CD14-positive monocyte (primary cell): Measurements from ENCODE around the gene DTNB. TPM values are rescaled to one million over a fixed set of nuclear protein-coding genes. Genes with fewer than 3 reads are reported as not detected.

ENCODE experiments used
- DNase-seq, 3 donors: peaks; one replicate each; pipeline ENCODE4 v3.0.0-alpha.2; 2011 to 2022
- H2AFZ ChIP-seq: 2 replicates; pipeline ENCODE4 v1.6.0; 2012; ENCODE audit warnings: mild to moderate bottlenecking, low read depth, low read length, inconsistent platforms; ENCODE audit not compliant: insufficient read depth, poor library complexity, severe bottlenecking
- H3K27ac ChIP-seq, 2 donors: 1 replicate in 1 of 2; 2 replicates in 1 of 2; pipeline ENCODE4 v1.5.1; 2012 to 2013; ENCODE audit warnings: low read length in 2 of 2, control low read depth in 1 of 2, inconsistent platforms in 1 of 2, low read depth in 1 of 2, mild to moderate bottlenecking in 1 of 2
- H3K27me3 ChIP-seq, 2 donors: one replicate each; pipeline versions ENCODE4 v1.6.0 to v1.6.1; 2011 to 2013; ENCODE audit warnings: low read length in 2 of 2; ENCODE audit not compliant: control insufficient read depth in 2 of 2, insufficient read depth in 2 of 2
- H3K36me3 ChIP-seq, 2 donors: replicated peaks in 1 of 2; 1 replicate in 1 of 2; 2 replicates in 1 of 2; pipeline versions ENCODE4 v1.5.1 to v1.6.1; 2012 to 2013; ENCODE audit warnings: low read length in 2 of 2, control low read depth in 1 of 2, inconsistent platforms in 1 of 2, mild to moderate bottlenecking in 1 of 2; ENCODE audit not compliant: insufficient read depth in 2 of 2, control insufficient read depth in 1 of 2
- H3K4me1 ChIP-seq, 2 donors: 1 replicate in 1 of 2; 2 replicates in 1 of 2; pipeline versions ENCODE4 v1.5.1 to v1.6.1; 2012 to 2013; ENCODE audit warnings: low read length in 2 of 2, control low read depth in 1 of 2, inconsistent platforms in 1 of 2, mild to moderate bottlenecking in 1 of 2, moderate library complexity in 1 of 2; ENCODE audit not compliant: insufficient read depth in 2 of 2, control insufficient read depth in 1 of 2
- H3K4me2 ChIP-seq: replicated peaks from 2 replicates; pipeline ENCODE3; 2012; ENCODE audit warnings: low read length, moderate library complexity, mild to moderate bottlenecking; ENCODE audit not compliant: poor library complexity, severe bottlenecking; ENCODE audit errors: extremely low read depth
- H3K4me3 ChIP-seq, 3 experiments: fragments of 200-600 bp in 1 of 3; sonication (generic) in 1 of 3; replicated peaks in 1 of 3; 1 replicate in 2 of 3; 2 replicates in 1 of 3; pipeline ENCODE4 v1.5.1; 2011 to 2013; ENCODE audit warnings: low read length in 3 of 3, mild to moderate bottlenecking in 3 of 3, control low read depth in 2 of 3, low read depth in 2 of 3, inconsistent platforms in 1 of 3, moderate library complexity in 1 of 3
- H3K79me2 ChIP-seq: 2 replicates; pipeline ENCODE4 v1.6.0; 2012; ENCODE audit warnings: mild to moderate bottlenecking, control low read depth, inconsistent platforms, low read length, moderate library complexity; ENCODE audit not compliant: insufficient read depth
- H3K9ac ChIP-seq: 2 replicates; pipeline ENCODE4 v1.6.0; 2017; ENCODE audit warnings: low read length, mild to moderate bottlenecking; ENCODE audit not compliant: insufficient read depth, poor library complexity, severe bottlenecking
- H3K9me3 ChIP-seq, 2 donors: replicated peaks in 1 of 2; 1 replicate in 1 of 2; 2 replicates in 1 of 2; pipeline versions ENCODE4 v1.5.1 to v1.6.1; 2012 to 2013; ENCODE audit warnings: low read length in 2 of 2, control low read depth in 1 of 2; ENCODE audit not compliant: control insufficient read depth in 1 of 2, insufficient read depth in 1 of 2
- H4K20me1 ChIP-seq: 2 replicates; pipeline ENCODE4 v1.6.0; 2012; ENCODE audit warnings: mild to moderate bottlenecking, low read length, control low read depth, moderate library complexity; ENCODE audit not compliant: insufficient read depth
- H3K27ac Mint-ChIP-seq, 7 donors: one replicate each; pipeline ENCODE4 v1.8.0; 2020; ENCODE audit warnings: mild to moderate bottlenecking in 7 of 7, mixed read lengths in 7 of 7, moderate library complexity in 6 of 7, inconsistent platforms in 2 of 7
- H3K27me3 Mint-ChIP-seq, 3 donors: one replicate each; pipeline ENCODE4 v1.8.0; 2021 to 2022; ENCODE audit warnings: low read depth in 3 of 3, mild to moderate bottlenecking in 3 of 3, mixed read lengths in 3 of 3, moderate library complexity in 3 of 3, inconsistent platforms in 1 of 3
- H3K36me3 Mint-ChIP-seq, 2 donors: one replicate each; pipeline ENCODE4 v1.8.0; 2020; ENCODE audit warnings: mixed read lengths in 2 of 2, inconsistent platforms in 1 of 2, mild to moderate bottlenecking in 1 of 2
- H3K4me1 Mint-ChIP-seq: one replicate; pipeline ENCODE4 v1.8.0; 2020; ENCODE audit warnings: mild to moderate bottlenecking, mixed read lengths
- H3K4me3 Mint-ChIP-seq, 2 donors: one replicate each; pipeline ENCODE4 v1.8.0; 2020; ENCODE audit warnings: mild to moderate bottlenecking in 2 of 2, mixed read lengths in 2 of 2, moderate library complexity in 1 of 2
- H3K9me3 Mint-ChIP-seq, 7 donors: one replicate each; pipeline ENCODE4 v1.8.0; 2020 to 2022; ENCODE audit warnings: mixed read lengths in 7 of 7, mild to moderate bottlenecking in 6 of 7, moderate library complexity in 6 of 7, inconsistent platforms in 2 of 7
- CTCF ChIP-seq: fragments of 200-600 bp; IDR thresholded peaks from one replicate; pipeline ENCODE4 v1.8.0; 2022; ENCODE audit warnings: antibody characterized with exemption, mild to moderate bottlenecking
- WGBS: methylation state at CpG from one replicate; pipeline ENCODE4 v1.1.5; 2013; ENCODE audit warnings: missing lambda C conversion rate; ENCODE audit not compliant: insufficient coverage; 5-methylcytosine and 5-hydroxymethylcytosine counted together
- intact Hi-C, 2 donors: fragments of 100-400 bp; cut with micrococcal nuclease; formaldehyde crosslinking; loops; one replicate each; pipeline versions ENCODE4 v1.15.0 to v1.15.1; 2023
- polyA plus RNA-seq, 3 donors: library from polyadenylated mRNA; depleted of rRNA in 1 of 3; unstranded in 2 of 3; stranded (reverse) in 1 of 3; fragments of 300-500 nt in 2 of 3; fragments of >200 nt in 1 of 3; fragmentation: Illumina TruSeq in 2 of 3; gene quantifications; 1 replicate in 2 of 3; 2 replicates in 1 of 3; pipeline ENCODE4 v1.2.3, GENCODE V29; 2012 to 2021

Gene DTNB
- polyA plus RNA-seq, 3 donors, result 3.0 to 4.2 (median 3.3) TPM

GRCh38 chr2:25589676-25590205, 83.6 kb downstream of the DTNB start:
- Histone ChIP-seq H3K9ac (no peak overlapping the region), H3K27me3 (no peaks in the 10 kb centered on the region), H3K4me2 (no peak overlapping the region), H3K4me3 (no peak overlapping the region), H3K36me3 (no peaks in the 10 kb centered on the region), H2AFZ (no peak overlapping the region), H4K20me1 (no peaks in the 10 kb centered on the region), H3K4me1 (peaks cover 22 to 37% of the 10 kb centered on the region in 2 donors), H3K9me3 (no peaks in the 10 kb centered on the region), H3K27ac (no peak overlapping the region), H3K79me2 (no peaks in the 10 kb centered on the region)
- peaks cover 0 to 2% of the 10 kb centered on the region in 2 donors for H3K36me3 Mint-ChIP-seq
- H3K4me1 Mint-ChIP-seq, result peaks cover 39% of the 10 kb centered on the region
- peaks cover 0 to 1% (median 0%) of the 10 kb centered on the region in 7 donors for H3K9me3 Mint-ChIP-seq
- no peak overlapping the region for H3K4me3 Mint-ChIP-seq
- no peak overlapping the region for H3K27ac Mint-ChIP-seq
- H3K27me3 Mint-ChIP-seq, result peaks cover 0 to 3% (median 0%) of the 10 kb centered on the region in 3 donors
- WGBS, result 97% methylated on average over 13 of the region's 13 CpGs
- intact Hi-C loops, result no loop called here
- TF ChIP-seq CTCF, result no peak
- no peak for DNase-seq

- Mint-ChIP-seq H3K9me3 (peaks cover 0 to 1% (median 0%) of the 10 kb centered on the region in 7 donors), H3K4me3 (no peak overlapping the region), H3K27ac (no peak overlapping the region), H3K4me1 (peaks cover 39% of the 10 kb centered on the region), H3K36me3 (no peaks in the 10 kb centered on the region), H3K27me3 (peaks cover 0 to 2% (median 0%) of the 10 kb centered on the region in 3 donors)
- Histone ChIP-seq H3K4me3 (no peak overlapping the region), H3K9me3 (no peaks in the 10 kb centered on the region), H3K4me2 (no peak overlapping the region), H3K9ac (no peak overlapping the region), H3K27ac (no peak overlapping the region), H3K36me3 (no peaks in the 10 kb centered on the region), H3K79me2 (no peaks in the 10 kb centered on the region), H4K20me1 (no peaks in the 10 kb centered on the region), H3K27me3 (no peaks in the 10 kb centered on the region), H3K4me1 (peaks cover 23 to 37% of the 10 kb centered on the region in 2 donors), H2AFZ (no peak overlapping the region)
- 100% methylated on average over 1 of the region's 4 CpGs for WGBS
- intact Hi-C loops, result no loop called here
- no peak for DNase-seq
- TF ChIP-seq CTCF, result no peak
These were observed 84.8 kb downstream of the DTNB start for GRCh38 chr2:25588576-25588975.
